Measurements from ENCODE around the gene FANCI. TPM values are rescaled to one million over a fixed set of nuclear protein-coding genes. Genes with fewer than 3 reads are reported as not detected.

FANCI gene
- total and polyA plus RNA-seq, 2 experiments from 2014 or later, result 63.6 to 66.8 TPM

- peaks cover 8% of the 10 kb centered on the region for H3K27me3 ChIP-seq (ENCODE audit: insufficient read depth)
- Mint-ChIP-seq H3K36me3 (ENCODE audit: low read depth) (no peaks in the 10 kb centered on the region), H3K27ac (no peak overlapping the region), H3K4me3 (no peak overlapping the region), H3K9me3 (no peaks in the 10 kb centered on the region), H3K4me1 (peaks cover 5% of the 10 kb centered on the region; the same call in 2 of the 3 replicates), H3K27me3 (ENCODE audit: insufficient read depth, low read depth, poor library complexity) (peaks cover 14% of the 10 kb centered on the region)
- H3K4me3 ChIP-seq, result no peak overlapping the region
- no peak for ATAC-seq
- H3K9me2 ChIP-seq (ENCODE audit: insufficient read depth), result no peaks in the 10 kb centered on the region
- TF ChIP-seq ZNF331 (CRISPR knock-in tag; IDR thresholded peaks at IDR 0.05; ENCODE audit: low read depth), result no peak
- TF ChIP-seq ZNF114 (CRISPR knock-in tag; IDR thresholded peaks at IDR 0.05), result no peak
- no peak for TF ChIP-seq ETS1 (IDR thresholded peaks at IDR 0.05)
- TF ChIP-seq CTCF (conservative IDR thresholded peaks at IDR 0.05; ENCODE audit: low read depth in 2 of 2), result no peak
- no peak for TF ChIP-seq POLR2AphosphoS5 (IDR thresholded peaks at IDR 0.05; ENCODE audit: low read depth)
- TF ChIP-seq NANOG (IDR thresholded peaks at IDR 0.05; ENCODE audit: borderline replicate concordance), result no peak
- no peak for TF ChIP-seq ZNF462 (CRISPR knock-in tag; IDR thresholded peaks at IDR 0.05)
- H3K4me1 ChIP-seq (ENCODE audit: insufficient read depth), result peaks cover 5% of the 10 kb centered on the region
- H3K27ac ChIP-seq (ENCODE audit: low read depth), result no peak overlapping the region
- H3K79me2 ChIP-seq (replicated peaks; ENCODE audit: insufficient read depth), result no peaks in the 10 kb centered on the region
- no peaks in the 10 kb centered on the region for H4K20me1 ChIP-seq (replicated peaks; ENCODE audit: insufficient read depth)
- H3K4me2 ChIP-seq, result no peak overlapping the region
- no peaks in the 10 kb centered on the region for H3F3A ChIP-seq (replicated peaks; ENCODE audit: low read depth)
- H2AFZ ChIP-seq, result no peak overlapping the region
- no peak for DNase-seq (ENCODE audit: low spot score)
- no peaks in the 10 kb centered on the region for H3K36me3 ChIP-seq (ENCODE audit: insufficient read depth)
Measured at GRCh38 chr15:89341316-89342005, 97.7 kb downstream of the FANCI start.

All from GM23338 (cell line).